NCI-H128 (cell line): ENCODE data around the gene PRPF8.

Source experiments
- DNase-seq: peaks from one replicate; lab custom pipeline; 2025; ENCODE audit not compliant: unreplicated experiment; lab: John Stamatoyannopoulos, UW

PRPF8 gene

GRCh38 chr17:1627982-1628855 is 56.4 kb downstream of the PRPF8 start, which contains the start of gene SLC43A2:
Gene SLC43A2 (minus strand): TSS chr17:1628834. CDS start chr17:1627874, 960 bp downstream.
- DNase-seq = peak; percentile 39

GRCh38 chr17:1627182-1627981 is 57.3 kb downstream of the PRPF8 start:
- no peak for DNase-seq

GRCh38 chr17:1626333-1626732 is 58.3 kb downstream of the PRPF8 start:
- no peak for DNase-seq

GRCh38 chr17:1625581-1625980 is 59.1 kb downstream of the PRPF8 start:
- DNase-seq = no peak

- no peak for DNase-seq
Measured at GRCh38 chr17:1625053-1625452, 59.6 kb downstream of the PRPF8 start.

GRCh38 chr17:1624650-1625049 is 60.0 kb downstream of the PRPF8 start:
- no peak for DNase-seq

GRCh38 chr17:1623057-1623630 is 61.5 kb downstream of the PRPF8 start:
- no peak for DNase-seq

- no peak for DNase-seq
Measured at GRCh38 chr17:1621273-1621954, 63.3 kb downstream of the PRPF8 start.

- no peak for DNase-seq
Measured at GRCh38 chr17:1620486-1620885, 64.2 kb downstream of the PRPF8 start.

GRCh38 chr17:1617620-1618174 is 67.0 kb downstream of the PRPF8 start:
- no peak for DNase-seq

- DNase-seq = no peak
Measured at GRCh38 chr17:1616101-1616500, 68.6 kb downstream of the PRPF8 start.

- no peak for DNase-seq
Measured at GRCh38 chr17:1612400-1612799, 72.3 kb downstream of the PRPF8 start.

GRCh38 chr17:1611715-1612114 is 73.0 kb downstream of the PRPF8 start:
- DNase-seq = no peak

GRCh38 chr17:1608676-1609075 is 76.0 kb downstream of the PRPF8 start:
- DNase-seq = no peak

GRCh38 chr17:1607971-1608320 is 76.7 kb downstream of the PRPF8 start:
- no peak for DNase-seq

GRCh38 chr17:1606352-1606985 is 78.2 kb downstream of the PRPF8 start:
- no peak for DNase-seq

GRCh38 chr17:1605681-1606351 is 78.9 kb downstream of the PRPF8 start:
- DNase-seq = no peak

GRCh38 chr17:1604831-1605528 is 79.7 kb downstream of the PRPF8 start:
- DNase-seq = no peak

- DNase-seq = no peak
Measured at GRCh38 chr17:1601571-1601970, 83.1 kb downstream of the PRPF8 start.
